Measurements from ENCODE around the gene RBAK.
"Not testable (repeated sequence)": the region's sequence is repeated elsewhere in the genome, so short reads cannot be mapped to it uniquely, and the experiment has no call there.

RBAK gene

GRCh38 chr7:5012985-5013384 lies 32.7 kb upstream of the RBAK start:
- no peak overlapping the region for H3K4me3 ChIP-seq (ENCODE audit: low read length)
- H3K27me3 ChIP-seq (ENCODE audit: low read depth, low read length) = no peaks in the 10 kb centered on the region
- H4K20me1 ChIP-seq (ENCODE audit: insufficient read depth, low read length) = no peaks in the 10 kb centered on the region
- H3K4me1 ChIP-seq (ENCODE audit: low read length) = no peaks in the 10 kb centered on the region
- no peaks in the 10 kb centered on the region for H3K36me3 ChIP-seq (replicated peaks; ENCODE audit: low read depth, low read length)
- TF ChIP-seq EZH2phosphoT487 (IDR thresholded peaks at IDR 0.05; ENCODE audit: low read depth) = no peak
- no peaks in the 10 kb centered on the region for H3K9me3 ChIP-seq (ENCODE audit: insufficient read depth, low read length)
- no peak overlapping the region for H2AFZ ChIP-seq (ENCODE audit: low read depth, low read length)
- H3K4me2 ChIP-seq (ENCODE audit: low read length) = no peak overlapping the region
- no peak overlapping the region for H3K27ac ChIP-seq (ENCODE audit: low read length)
- H3K9ac ChIP-seq (ENCODE audit: low read length) = no peak overlapping the region
- H3K79me2 ChIP-seq (ENCODE audit: low read length) = no peaks in the 10 kb centered on the region

DNA sequence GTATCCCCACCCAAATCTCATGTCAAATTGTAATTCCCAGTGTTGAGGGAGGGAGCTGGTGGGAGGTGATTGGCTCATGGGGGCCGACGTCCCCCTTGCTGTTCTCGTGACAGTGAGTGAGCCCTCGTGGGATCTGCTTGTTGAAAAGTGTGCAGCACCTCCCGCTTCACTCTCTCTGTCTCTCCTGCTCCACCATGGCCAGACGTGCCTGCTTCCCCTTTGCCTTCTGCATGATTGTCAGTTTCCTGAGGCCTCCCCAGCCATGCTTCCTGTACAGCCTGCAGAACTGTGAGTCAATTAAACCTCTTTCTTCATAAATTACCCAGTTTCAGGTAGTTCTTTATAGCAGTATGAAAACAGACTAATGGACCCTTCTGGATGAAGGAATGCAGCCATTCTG lies 29.7 kb upstream of the RBAK start:
- not testable (repeated sequence) for H3K4me2 ChIP-seq (ENCODE audit: low read length); H3K27ac ChIP-seq (ENCODE audit: low read length); H3K9ac ChIP-seq (ENCODE audit: low read length); H3K36me3 ChIP-seq (replicated peaks; ENCODE audit: low read depth, low read length); H3K79me2 ChIP-seq (ENCODE audit: low read length); H3K27me3 ChIP-seq (ENCODE audit: low read depth, low read length); H3K9me3 ChIP-seq (ENCODE audit: insufficient read depth, low read length); H4K20me1 ChIP-seq (ENCODE audit: insufficient read depth, low read length); H3K4me1 ChIP-seq (ENCODE audit: low read length); H3K4me3 ChIP-seq (ENCODE audit: low read length); H2AFZ ChIP-seq (ENCODE audit: low read depth, low read length)

GRCh38 chr7:5017626-5018025 lies 28.0 kb upstream of the RBAK start:
- not testable (repeated sequence) for H3K4me3 ChIP-seq (ENCODE audit: low read length); H3K27me3 ChIP-seq (ENCODE audit: low read depth, low read length); H2AFZ ChIP-seq (ENCODE audit: low read depth, low read length); H4K20me1 ChIP-seq (ENCODE audit: insufficient read depth, low read length); H3K4me1 ChIP-seq (ENCODE audit: low read length); H3K4me2 ChIP-seq (ENCODE audit: low read length); H3K27ac ChIP-seq (ENCODE audit: low read length); H3K79me2 ChIP-seq (ENCODE audit: low read length); H3K9ac ChIP-seq (ENCODE audit: low read length); H3K36me3 ChIP-seq (replicated peaks; ENCODE audit: low read depth, low read length); H3K9me3 ChIP-seq (ENCODE audit: insufficient read depth, low read length)

- TF ChIP-seq, protein P1, sequence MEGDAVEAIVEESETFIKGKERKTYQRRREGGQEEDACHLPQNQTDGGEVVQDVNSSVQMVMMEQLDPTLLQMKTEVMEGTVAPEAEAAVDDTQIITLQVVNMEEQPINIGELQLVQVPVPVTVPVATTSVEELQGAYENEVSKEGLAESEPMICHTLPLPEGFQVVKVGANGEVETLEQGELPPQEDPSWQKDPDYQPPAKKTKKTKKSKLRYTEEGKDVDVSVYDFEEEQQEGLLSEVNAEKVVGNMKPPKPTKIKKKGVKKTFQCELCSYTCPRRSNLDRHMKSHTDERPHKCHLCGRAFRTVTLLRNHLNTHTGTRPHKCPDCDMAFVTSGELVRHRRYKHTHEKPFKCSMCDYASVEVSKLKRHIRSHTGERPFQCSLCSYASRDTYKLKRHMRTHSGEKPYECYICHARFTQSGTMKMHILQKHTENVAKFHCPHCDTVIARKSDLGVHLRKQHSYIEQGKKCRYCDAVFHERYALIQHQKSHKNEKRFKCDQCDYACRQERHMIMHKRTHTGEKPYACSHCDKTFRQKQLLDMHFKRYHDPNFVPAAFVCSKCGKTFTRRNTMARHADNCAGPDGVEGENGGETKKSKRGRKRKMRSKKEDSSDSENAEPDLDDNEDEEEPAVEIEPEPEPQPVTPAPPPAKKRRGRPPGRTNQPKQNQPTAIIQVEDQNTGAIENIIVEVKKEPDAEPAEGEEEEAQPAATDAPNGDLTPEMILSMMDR (IDR thresholded peaks at IDR 0.05; ENCODE audit: low read depth, low read length) = no peak
- TF ChIP-seq EZH2phosphoT487 (IDR thresholded peaks at IDR 0.05; ENCODE audit: low read depth) = no peak
- no peaks in the 10 kb centered on the region for H3K4me1 ChIP-seq (ENCODE audit: low read length)
- H3K4me2 ChIP-seq (ENCODE audit: low read length) = no peak overlapping the region
- H2AFZ ChIP-seq (ENCODE audit: low read depth, low read length) = no peak overlapping the region
- no peak overlapping the region for H3K9ac ChIP-seq (ENCODE audit: low read length)
- no peaks in the 10 kb centered on the region for H3K9me3 ChIP-seq (ENCODE audit: insufficient read depth, low read length)
- H3K79me2 ChIP-seq (ENCODE audit: low read length) = no peaks in the 10 kb centered on the region
- no peak overlapping the region for H3K27ac ChIP-seq (ENCODE audit: low read length)
- no peaks in the 10 kb centered on the region for H3K27me3 ChIP-seq (ENCODE audit: low read depth, low read length)
- no peaks in the 10 kb centered on the region for H3K36me3 ChIP-seq (replicated peaks; ENCODE audit: low read depth, low read length)
- no peak overlapping the region for H3K4me3 ChIP-seq (ENCODE audit: low read length)
- H4K20me1 ChIP-seq (ENCODE audit: insufficient read depth, low read length) = no peaks in the 10 kb centered on the region
These were observed 25.6 kb upstream of the RBAK start for GRCh38 chr7:5020098-5020497.

DNA sequence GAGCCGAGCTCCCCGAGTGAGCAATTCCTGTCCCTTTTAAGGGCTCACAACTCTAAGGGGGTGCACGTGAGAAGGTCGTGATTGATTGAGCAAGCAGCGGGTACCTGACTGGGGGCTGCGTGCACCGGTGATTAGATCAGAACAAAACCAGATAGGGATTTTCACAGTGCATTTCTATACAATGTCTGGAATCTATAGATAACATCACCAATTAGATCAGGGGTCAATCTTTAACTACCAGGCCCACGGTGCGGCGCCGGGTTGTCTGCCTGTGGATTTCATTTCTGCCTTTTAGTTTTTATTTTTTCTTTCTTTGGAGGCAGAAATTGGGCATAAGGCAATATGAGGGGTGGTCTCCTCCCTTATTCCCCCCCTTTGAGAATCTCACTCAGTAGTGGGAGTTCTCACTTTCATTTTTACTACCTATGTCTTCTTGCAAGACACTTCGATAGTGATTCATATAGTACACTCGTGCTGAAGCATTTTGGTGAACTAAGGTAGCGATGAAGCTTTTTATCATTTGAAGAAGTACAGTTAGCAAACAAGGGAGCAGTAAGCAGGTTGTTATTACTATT lies 24.6 kb upstream of the RBAK start:
- H2AFZ ChIP-seq (ENCODE audit: low read depth, low read length); H3K4me3 ChIP-seq (ENCODE audit: low read length); H3K27ac ChIP-seq (ENCODE audit: low read length); H3K9me3 ChIP-seq (ENCODE audit: insufficient read depth, low read length); H3K79me2 ChIP-seq (ENCODE audit: low read length); H3K4me1 ChIP-seq (ENCODE audit: low read length); H3K36me3 ChIP-seq (replicated peaks; ENCODE audit: low read depth, low read length); H3K4me2 ChIP-seq (ENCODE audit: low read length); H3K9ac ChIP-seq (ENCODE audit: low read length); H3K27me3 ChIP-seq (ENCODE audit: low read depth, low read length); H4K20me1 ChIP-seq (ENCODE audit: insufficient read depth, low read length): not testable (repeated sequence)

DNA sequence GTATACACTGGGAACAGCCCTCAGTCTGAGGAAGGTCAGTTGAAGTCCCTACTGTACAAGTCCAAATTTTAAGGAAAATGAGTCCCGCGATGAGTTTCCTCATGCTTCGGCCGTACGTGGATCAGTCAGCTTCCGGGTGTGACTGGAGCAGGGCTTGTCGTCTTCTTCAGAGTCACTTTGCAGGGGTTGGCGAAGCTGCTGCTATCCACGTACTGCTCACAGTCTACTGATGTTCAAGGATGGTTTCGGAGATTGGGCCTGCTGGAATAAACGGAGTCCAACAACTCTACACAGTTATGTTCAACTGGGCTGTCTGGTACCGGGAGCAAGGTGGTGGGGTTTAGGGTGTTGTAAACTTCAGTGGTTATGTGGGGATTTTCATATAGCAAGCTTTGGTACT lies 22.0 kb upstream of the RBAK start:
- not testable (repeated sequence) for H3K9ac ChIP-seq (ENCODE audit: low read length); H3K27me3 ChIP-seq (ENCODE audit: low read depth, low read length); H3K36me3 ChIP-seq (replicated peaks; ENCODE audit: low read depth, low read length); H3K4me1 ChIP-seq (ENCODE audit: low read length); H3K27ac ChIP-seq (ENCODE audit: low read length); H3K4me2 ChIP-seq (ENCODE audit: low read length); H3K79me2 ChIP-seq (ENCODE audit: low read length); H2AFZ ChIP-seq (ENCODE audit: low read depth, low read length); H3K9me3 ChIP-seq (ENCODE audit: insufficient read depth, low read length); H4K20me1 ChIP-seq (ENCODE audit: insufficient read depth, low read length); H3K4me3 ChIP-seq (ENCODE audit: low read length)

DNA sequence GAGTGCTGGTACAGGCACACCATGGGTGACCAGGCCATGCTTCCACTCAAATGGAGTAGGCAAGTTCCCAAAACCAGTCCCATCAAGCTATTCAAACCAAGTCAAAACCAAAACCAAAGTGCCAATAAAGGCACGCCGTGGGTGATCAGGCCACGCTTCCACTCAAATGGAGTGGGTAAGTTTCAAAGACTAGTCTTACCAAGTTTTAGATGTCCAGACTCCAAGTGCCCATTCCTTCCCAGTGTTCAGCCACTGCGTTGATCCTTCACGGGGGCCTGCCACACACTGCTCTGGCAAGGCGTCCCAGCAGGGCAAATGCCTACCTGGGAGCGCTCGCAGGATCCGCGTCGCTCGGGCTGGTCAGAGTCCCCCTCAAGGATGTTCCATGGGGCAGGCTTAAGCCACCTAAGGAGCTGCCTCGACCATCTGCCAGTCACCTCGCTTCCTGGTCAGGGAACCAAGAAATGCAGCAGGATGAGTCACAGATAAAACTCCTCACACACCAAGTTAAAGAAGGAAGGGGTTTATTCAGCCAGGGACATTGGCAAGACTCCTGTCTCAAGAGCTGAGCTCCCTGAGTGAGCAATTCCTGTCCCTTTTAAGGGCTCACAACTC lies 17.8 kb upstream of the RBAK start:
- not testable (repeated sequence) for H3K79me2 ChIP-seq (ENCODE audit: low read length); H4K20me1 ChIP-seq (ENCODE audit: insufficient read depth, low read length); H3K4me1 ChIP-seq (ENCODE audit: low read length); H3K9me3 ChIP-seq (ENCODE audit: insufficient read depth, low read length); H3K4me2 ChIP-seq (ENCODE audit: low read length); H3K36me3 ChIP-seq (replicated peaks; ENCODE audit: low read depth, low read length); H3K27me3 ChIP-seq (ENCODE audit: low read depth, low read length); H3K27ac ChIP-seq (ENCODE audit: low read length); H3K9ac ChIP-seq (ENCODE audit: low read length); H2AFZ ChIP-seq (ENCODE audit: low read depth, low read length); H3K4me3 ChIP-seq (ENCODE audit: low read length)

GRCh38 chr7:5033186-5033585 lies 12.5 kb upstream of the RBAK start:
- H3K9ac ChIP-seq (ENCODE audit: low read length); H3K27ac ChIP-seq (ENCODE audit: low read length); H3K27me3 ChIP-seq (ENCODE audit: low read depth, low read length); H3K9me3 ChIP-seq (ENCODE audit: insufficient read depth, low read length); H2AFZ ChIP-seq (ENCODE audit: low read depth, low read length); H3K4me1 ChIP-seq (ENCODE audit: low read length); H3K36me3 ChIP-seq (replicated peaks; ENCODE audit: low read depth, low read length); H3K4me2 ChIP-seq (ENCODE audit: low read length); H3K4me3 ChIP-seq (ENCODE audit: low read length); H4K20me1 ChIP-seq (ENCODE audit: insufficient read depth, low read length); H3K79me2 ChIP-seq (ENCODE audit: low read length): not testable (repeated sequence)

Measured in OCI-LY3 (cell line).